ENCODE measurements around the gene ZBED4. TPM values are rescaled to one million over a fixed set of nuclear protein-coding genes. Genes with fewer than 3 reads are reported as not detected.
A peak's percentile ranks its signal among the peaks of the same experiment; 100 is the strongest.

The ZBED4 gene
- total RNA-seq, 6 experiments from 2014 or later = 4.1 to 9.3 (median 5.2) TPM

GRCh38 chr22:49930596-49931412 lies 77.2 kb downstream of the ZBED4 start:
- DNase-seq = peak; percentile 72 to 86 (median 74)
- peak overlapping the region in 1 of 3 donors; percentile 20 for H3K27ac ChIP-seq
- no peak overlapping the region for H3K4me3 ChIP-seq
- peak; percentile 64 to 82 (median 74) for ATAC-seq
- no peaks in the 10 kb centered on the region for H3K27me3 ChIP-seq
- TF ChIP-seq POLR2A (IDR thresholded peaks at IDR 0.05) = no peak
- TF ChIP-seq CTCF (IDR thresholded peaks at IDR 0.05) = peak; percentile 62 to 80 (median 76)
- no peaks in the 10 kb centered on the region for H3K9me3 ChIP-seq
- peaks cover 0 to 28% (median 16%) of the 10 kb centered on the region in 4 donors for H3K4me1 ChIP-seq
- 28% methylated on average over 3 of the region's 14 CpGs for WGBS (ENCODE audit: insufficient coverage, low coverage, low lambda C conversion rate, missing lambda C conversion rate)
- peaks cover 0 to 2% (median 0%) of the 10 kb centered on the region in 4 donors for H3K36me3 ChIP-seq
- intact Hi-C loops (cut with DNase I) = loop anchor here in 1 of 2 donors (10.0 kb wide), 1 partner anchor 64 kb away; no protein-coding TSS in a partner anchor

GRCh38 chr22:49933236-49934159 lies 79.9 kb downstream of the ZBED4 start:
- intact Hi-C loops (cut with DNase I) = loop anchor here in 1 of 2 donors (10.0 kb wide), 1 partner anchor 61 kb away; no protein-coding TSS in a partner anchor
- Histone ChIP-seq H3K4me3 (no peak overlapping the region), H3K4me1 (peaks cover 0 to 33% (median 16%) of the 10 kb centered on the region in 4 donors), H3K36me3 (no peaks in the 10 kb centered on the region), H3K27me3 (no peaks in the 10 kb centered on the region), H3K27ac (peak overlapping the region; percentile 79 to 97 (median 83)), H3K9me3 (no peaks in the 10 kb centered on the region)
- TF ChIP-seq CTCF (IDR thresholded peaks at IDR 0.05) (no peak), POLR2A (IDR thresholded peaks at IDR 0.05) (peak; percentile 67)
- DNase-seq = peak; percentile 44 to 81 (median 62)
- no peak for ATAC-seq
- 51% methylated on average over 6 of the region's 27 CpGs for WGBS (ENCODE audit: insufficient coverage, low coverage, low lambda C conversion rate, missing lambda C conversion rate)

DNA sequence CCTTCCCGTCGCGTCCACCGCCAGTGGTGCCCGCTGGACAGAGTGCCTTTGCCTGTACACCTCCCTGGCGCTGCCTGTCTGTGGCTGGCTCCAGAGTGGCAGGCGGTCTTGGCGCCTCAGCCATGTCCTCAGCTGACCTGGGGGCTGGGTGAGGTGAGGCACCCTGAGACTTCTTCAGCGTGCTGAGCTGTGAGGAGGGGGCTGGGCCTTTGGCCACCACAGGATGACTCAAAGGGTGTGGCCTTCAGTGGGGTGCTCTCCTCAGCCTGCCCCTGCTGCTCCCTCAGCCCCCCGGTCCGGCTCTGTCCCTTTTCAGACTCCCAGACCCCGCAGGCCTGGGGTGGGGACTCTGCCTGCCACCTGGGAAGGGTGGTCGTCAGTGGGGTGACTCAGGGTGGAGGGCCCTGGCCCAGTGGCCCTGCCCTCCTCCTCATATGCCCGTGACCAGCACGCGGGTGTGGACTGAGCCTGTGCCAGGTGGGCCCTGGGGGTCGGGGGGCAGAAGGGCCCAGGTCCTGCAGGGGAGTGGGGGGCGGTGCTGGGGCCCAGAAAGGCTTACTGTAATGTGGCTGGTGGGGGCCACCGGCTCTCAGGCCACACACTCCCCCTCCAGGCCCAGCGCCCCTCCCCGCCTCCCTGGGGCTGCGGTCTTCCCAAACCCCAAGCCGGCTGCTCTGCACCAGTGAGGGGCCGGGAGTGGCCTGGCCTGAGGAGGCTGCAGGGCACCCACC lies 80.7 kb downstream of the ZBED4 start:
- 20% methylated on average over 2 of the region's 24 CpGs for WGBS (ENCODE audit: insufficient coverage, low coverage, low lambda C conversion rate, missing lambda C conversion rate)
- no peaks in the 10 kb centered on the region for H3K36me3 ChIP-seq
- DNase-seq (peak; percentile 76 to 81 (median 78)), ATAC-seq (peak; percentile 4 to 39 (median 6))
- peaks cover 0 to 37% (median 16%) of the 10 kb centered on the region in 4 donors for H3K4me1 ChIP-seq
- peak overlapping the region; percentile 35 to 58 (median 48) for H3K4me3 ChIP-seq
- no peaks in the 10 kb centered on the region for H3K27me3 ChIP-seq
- peak overlapping the region; percentile 79 to 97 (median 83) for H3K27ac ChIP-seq
- intact Hi-C loops (cut with DNase I) = loop anchor here in 1 of 2 donors (10.0 kb wide), 1 partner anchor 60 kb away; no protein-coding TSS in a partner anchor
- TF ChIP-seq CTCF (IDR thresholded peaks at IDR 0.05) (no peak), POLR2A (IDR thresholded peaks at IDR 0.05) (no peak)
- no peaks in the 10 kb centered on the region for H3K9me3 ChIP-seq

Measured in right lobe of liver (tissue), 6 donors.